Chondrocyte (in vitro differentiated cells): Measurements from ENCODE around the gene MGAM2. TPM values are rescaled to one million over a fixed set of nuclear protein-coding genes. Genes with fewer than 3 reads are reported as not detected.

Experiments
- DNase-seq: peaks from one replicate; pipeline ENCODE4 v3.0.0; 2021; ENCODE audit warnings: mixed read lengths, low spot score
- H3K27ac Mint-ChIP-seq: one replicate; pipeline ENCODE4 v1.8.0; 2021; ENCODE audit warnings: mild to moderate bottlenecking, moderate library complexity, mixed read lengths; ENCODE audit not compliant: unreplicated experiment
- H3K27me3 Mint-ChIP-seq: 2 replicates; pipeline ENCODE4 v1.8.0; 2021; ENCODE audit warnings: low read depth, mixed read lengths
- H3K36me3 Mint-ChIP-seq: 2 replicates; pipeline ENCODE4 v1.8.0; 2021; ENCODE audit warnings: low read depth, mixed read lengths
- H3K4me1 Mint-ChIP-seq: 2 replicates; pipeline ENCODE4 v1.8.0; 2021; ENCODE audit warnings: low read depth, mild to moderate bottlenecking, mixed read lengths
- H3K4me3 Mint-ChIP-seq: one replicate; pipeline ENCODE4 v1.8.0; 2021; ENCODE audit warnings: mild to moderate bottlenecking, moderate library complexity, mixed read lengths; ENCODE audit not compliant: unreplicated experiment
- H3K9me3 Mint-ChIP-seq: 2 replicates; pipeline ENCODE4 v1.8.0; 2021; ENCODE audit warnings: low read depth, mixed read lengths
- total RNA-seq: library from RNA; stranded (reverse); gene quantifications from 3 replicates; pipeline ENCODE4 v1.2.1, GENCODE V29; 2021
- TF ChIP-seq, protein P1 (sequence below): fragments of 200-600 bp; sonication (generic); IDR thresholded peaks from 2 replicates; pipeline ENCODE4 v1.5.0; 2021; ENCODE audit warnings: antibody characterized with exemption, mild to moderate bottlenecking, moderate library complexity

The MGAM2 gene
- total RNA-seq, 1 donor from 2014 or later, result not detected

DNA sequence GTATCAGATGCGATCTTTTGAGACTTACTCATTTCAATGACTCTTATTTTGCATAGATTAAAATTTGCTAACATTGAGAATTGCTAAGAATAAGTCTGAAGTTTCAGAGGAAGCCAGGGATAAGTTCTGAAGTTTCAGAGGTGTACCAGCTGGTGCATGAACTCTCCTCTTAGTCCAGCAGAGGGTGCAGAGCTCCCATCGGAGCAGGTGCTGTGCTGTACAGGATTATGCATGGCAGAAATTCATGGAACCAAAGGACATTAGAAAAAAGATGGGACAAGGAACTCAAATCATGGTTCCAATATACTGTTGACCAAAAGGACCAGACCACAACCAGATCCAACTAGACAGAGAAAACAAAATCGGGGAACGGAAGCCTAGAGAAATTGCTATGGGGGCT, 41.9 kb downstream of the MGAM2 start:
- Mint-ChIP-seq H3K27ac (no peak overlapping the region), H3K27me3 (peaks cover 4% of the 10 kb centered on the region), H3K4me3 (no peak overlapping the region), H3K4me1 (no peaks in the 10 kb centered on the region), H3K9me3 (no peaks in the 10 kb centered on the region), H3K36me3 (no peaks in the 10 kb centered on the region)
- TF ChIP-seq, protein P1, sequence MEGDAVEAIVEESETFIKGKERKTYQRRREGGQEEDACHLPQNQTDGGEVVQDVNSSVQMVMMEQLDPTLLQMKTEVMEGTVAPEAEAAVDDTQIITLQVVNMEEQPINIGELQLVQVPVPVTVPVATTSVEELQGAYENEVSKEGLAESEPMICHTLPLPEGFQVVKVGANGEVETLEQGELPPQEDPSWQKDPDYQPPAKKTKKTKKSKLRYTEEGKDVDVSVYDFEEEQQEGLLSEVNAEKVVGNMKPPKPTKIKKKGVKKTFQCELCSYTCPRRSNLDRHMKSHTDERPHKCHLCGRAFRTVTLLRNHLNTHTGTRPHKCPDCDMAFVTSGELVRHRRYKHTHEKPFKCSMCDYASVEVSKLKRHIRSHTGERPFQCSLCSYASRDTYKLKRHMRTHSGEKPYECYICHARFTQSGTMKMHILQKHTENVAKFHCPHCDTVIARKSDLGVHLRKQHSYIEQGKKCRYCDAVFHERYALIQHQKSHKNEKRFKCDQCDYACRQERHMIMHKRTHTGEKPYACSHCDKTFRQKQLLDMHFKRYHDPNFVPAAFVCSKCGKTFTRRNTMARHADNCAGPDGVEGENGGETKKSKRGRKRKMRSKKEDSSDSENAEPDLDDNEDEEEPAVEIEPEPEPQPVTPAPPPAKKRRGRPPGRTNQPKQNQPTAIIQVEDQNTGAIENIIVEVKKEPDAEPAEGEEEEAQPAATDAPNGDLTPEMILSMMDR, result peak; percentile 52
- DNase-seq, result no peak

DNA sequence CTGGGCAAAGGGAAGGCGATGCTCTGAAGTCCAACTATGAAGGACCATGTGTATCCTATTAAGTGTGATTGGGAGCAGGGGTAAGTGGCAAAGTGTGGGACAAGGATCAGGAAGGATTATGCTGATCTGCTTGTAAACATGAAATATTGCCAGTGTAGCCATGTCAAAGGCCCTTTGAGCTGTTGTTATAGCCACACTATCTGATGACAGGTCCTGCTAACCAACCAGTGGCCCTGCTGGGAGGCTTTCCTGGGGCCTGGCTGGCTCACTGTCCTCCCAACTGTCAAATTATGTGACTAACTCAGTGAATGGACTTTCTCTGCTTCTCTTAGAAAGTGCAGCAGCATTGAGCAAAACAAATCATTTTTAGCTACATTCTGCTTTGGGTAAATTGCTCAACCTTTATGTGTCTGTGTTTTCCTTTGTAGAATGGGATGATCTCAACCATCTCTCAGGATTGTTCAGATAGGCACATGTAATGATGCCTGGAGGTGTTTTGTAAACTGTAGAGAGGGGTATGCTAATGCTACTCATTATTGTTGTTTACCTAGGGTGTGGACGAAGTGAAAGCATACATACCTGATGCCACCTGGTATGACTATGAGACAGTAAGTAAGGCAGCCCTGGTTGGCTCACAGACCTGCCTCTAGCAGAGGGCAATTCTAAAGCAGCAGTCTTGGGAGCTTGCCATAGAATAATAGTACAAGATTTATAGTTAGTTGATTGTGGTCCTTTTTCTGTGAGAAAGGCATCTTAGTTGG, 47.4 kb downstream of the MGAM2 start:
- Mint-ChIP-seq H3K27ac (no peak overlapping the region), H3K4me1 (no peaks in the 10 kb centered on the region), H3K9me3 (no peaks in the 10 kb centered on the region), H3K36me3 (no peaks in the 10 kb centered on the region), H3K4me3 (no peak overlapping the region), H3K27me3 (peaks cover 17% of the 10 kb centered on the region)
- TF ChIP-seq, protein P1, result no peak
- no peak for DNase-seq

DNA sequence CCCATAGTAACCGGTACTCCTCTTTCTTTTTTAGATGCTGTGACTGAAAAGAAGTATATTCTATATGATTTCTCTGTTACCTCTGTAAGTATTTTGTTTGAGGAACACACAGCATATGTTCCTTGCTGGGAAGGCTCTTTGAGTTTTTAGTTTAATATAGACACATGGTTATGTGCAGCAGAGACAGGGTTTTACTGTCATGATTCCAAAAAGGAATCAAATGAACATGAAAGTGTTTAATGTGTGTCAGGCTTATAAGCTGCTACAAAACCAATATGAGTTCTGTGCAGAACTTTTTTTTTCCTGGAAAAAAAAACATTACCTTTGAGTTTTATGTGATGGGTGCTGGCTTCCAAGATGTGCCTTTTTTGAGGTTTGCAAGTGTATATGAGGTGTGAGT, 50.4 kb downstream of the MGAM2 start:
- Mint-ChIP-seq H3K36me3 (no peaks in the 10 kb centered on the region), H3K9me3 (no peaks in the 10 kb centered on the region), H3K4me3 (no peak overlapping the region), H3K27me3 (peaks cover 16% of the 10 kb centered on the region), H3K4me1 (no peaks in the 10 kb centered on the region), H3K27ac (no peak overlapping the region)
- no peak for DNase-seq
- TF ChIP-seq, protein P1, result no peak

DNA sequence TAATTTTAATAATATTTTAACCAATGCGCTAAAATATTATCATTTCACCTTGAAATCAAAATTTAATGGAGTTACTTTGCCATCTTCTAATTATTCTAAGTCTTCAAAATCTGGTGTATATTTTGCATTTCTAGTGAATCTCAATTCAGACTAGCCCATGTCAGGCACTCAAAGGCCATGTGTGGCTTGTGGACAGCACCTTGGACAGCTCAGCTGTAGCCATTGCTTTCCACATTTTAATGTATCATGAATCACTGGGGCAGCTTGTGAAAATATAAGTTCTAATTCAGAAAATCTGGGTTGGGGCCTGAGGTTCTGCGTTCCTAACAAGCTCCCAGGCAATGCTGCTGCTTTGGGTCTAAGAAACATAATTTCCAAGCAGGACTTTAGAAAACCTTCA, 57.2 kb downstream of the MGAM2 start:
- Mint-ChIP-seq H3K9me3 (no peaks in the 10 kb centered on the region), H3K27ac (no peak overlapping the region)

DNA sequence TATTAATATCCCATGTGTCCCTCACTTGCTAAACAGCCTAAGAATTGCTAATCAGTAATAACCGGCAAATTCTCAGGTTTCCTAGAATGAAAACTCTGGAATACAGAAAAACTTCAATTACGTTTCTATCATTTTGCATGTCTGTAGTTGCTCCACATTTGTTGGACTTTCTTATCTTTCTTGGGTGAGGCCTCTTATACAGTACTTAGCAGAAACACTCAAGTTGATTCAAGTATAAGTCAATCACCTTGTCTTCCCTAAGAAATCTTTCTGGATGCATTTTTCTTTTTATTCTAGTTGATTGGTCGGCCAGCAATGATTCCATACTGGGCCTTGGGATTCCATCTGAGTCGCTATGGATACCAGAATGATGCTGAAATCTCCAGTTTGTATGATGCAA, 61.4 kb downstream of the MGAM2 start:
- TF ChIP-seq, protein P1, result no peak
- Mint-ChIP-seq H3K9me3 (peaks cover 3% of the 10 kb centered on the region), H3K27me3 (peaks cover 3% of the 10 kb centered on the region), H3K36me3 (no peaks in the 10 kb centered on the region), H3K27ac (no peak overlapping the region), H3K4me1 (no peaks in the 10 kb centered on the region), H3K4me3 (no peak overlapping the region)
- DNase-seq, result no peak

More for the DNA sequence above, 57.2 kb downstream of the MGAM2 start:
- H3K36me3 Mint-ChIP-seq, result no peaks in the 10 kb centered on the region
- DNase-seq, result no peak
- TF ChIP-seq, protein P1, result no peak
- H3K4me1 Mint-ChIP-seq, result no peaks in the 10 kb centered on the region
- no peaks in the 10 kb centered on the region for H3K27me3 Mint-ChIP-seq
- no peak overlapping the region for H3K4me3 Mint-ChIP-seq
